ES-I3 (cell line): Measurements from ENCODE around the gene PTP4A2.
"Not testable (repeated sequence)": the region's sequence is repeated elsewhere in the genome, so short reads cannot be mapped to it uniquely, and the experiment has no call there.

Experiments
- H3K36me3 ChIP-seq: 2 replicates; pipeline ENCODE4 v1.6.1; 2013; ENCODE audit warnings: mild to moderate bottlenecking, low read length, control low read depth, moderate library complexity; ENCODE audit not compliant: insufficient read depth
- H3K4me1 ChIP-seq: 2 replicates; pipeline ENCODE4 v1.6.1; 2013; ENCODE audit warnings: mild to moderate bottlenecking, control low read depth, low read length; ENCODE audit not compliant: insufficient read depth
- H3K9ac ChIP-seq: 2 replicates; pipeline ENCODE4 v1.6.1; 2013; ENCODE audit warnings: low read depth, mild to moderate bottlenecking, low read length, moderate library complexity
- H3K9me3 ChIP-seq: 2 replicates; pipeline ENCODE4 v1.6.1; 2013; ENCODE audit warnings: mild to moderate bottlenecking, low read length, moderate library complexity; ENCODE audit not compliant: control insufficient read depth, insufficient read depth

PTP4A2 gene

DNA sequence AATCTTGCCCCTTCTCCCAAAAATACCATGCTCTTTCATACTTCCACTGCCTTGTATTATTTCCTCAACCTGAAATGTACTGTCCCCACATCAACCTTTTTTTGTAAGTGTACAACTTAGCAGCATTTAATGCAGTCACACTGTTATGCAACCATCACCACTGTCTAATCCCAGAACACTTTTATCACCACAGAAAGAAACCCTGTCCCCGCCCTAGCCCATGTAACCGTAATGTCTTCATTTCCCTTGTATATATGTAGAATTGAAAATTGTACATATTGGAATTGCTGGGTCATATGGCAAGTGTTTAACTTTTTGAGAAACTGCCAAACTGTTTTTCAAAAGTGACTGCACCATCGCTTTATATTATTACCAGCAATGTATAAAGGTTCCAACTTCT, 37.4 kb downstream of the PTP4A2 start:
- H3K9ac ChIP-seq = no peak overlapping the region
- H3K9me3 ChIP-seq = no peaks in the 10 kb centered on the region; the same call in 1 of the 2 replicates
- H3K36me3 ChIP-seq = peaks cover 3% of the 10 kb centered on the region; the same call in 1 of the 2 replicates
- H3K4me1 ChIP-seq = no peaks in the 10 kb centered on the region

DNA sequence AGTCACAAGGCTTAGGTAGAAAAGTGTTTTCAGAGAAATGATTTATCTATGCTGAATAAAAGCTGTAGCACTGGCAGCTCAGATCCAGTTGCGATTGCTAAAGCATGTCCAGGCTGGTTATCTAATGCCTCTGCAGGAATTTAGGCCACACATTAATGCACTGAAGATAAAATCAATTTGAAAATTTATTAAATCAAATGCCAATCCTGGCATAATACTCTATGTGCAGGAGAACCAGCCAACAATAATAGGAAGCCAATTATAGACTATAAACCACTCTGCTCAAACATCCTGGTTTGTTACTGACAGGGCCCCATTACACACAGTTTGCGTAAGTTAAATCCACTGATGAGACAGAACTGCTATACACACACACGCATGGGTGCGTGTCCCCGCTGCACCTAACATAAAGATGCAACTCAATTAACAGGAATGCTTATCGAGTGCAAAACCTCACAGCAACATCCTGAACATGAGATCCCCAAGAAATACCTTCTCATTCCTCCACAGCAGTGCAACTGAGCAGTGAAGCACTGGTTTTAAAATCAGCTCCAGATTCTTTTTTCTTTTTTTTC, 40.6 kb downstream of the PTP4A2 start:
- Histone ChIP-seq H3K9me3 (no peaks in the 10 kb centered on the region; the same call in 1 of the 2 replicates), H3K36me3 (no peaks in the 10 kb centered on the region), H3K9ac (no peak overlapping the region), H3K4me1 (no peaks in the 10 kb centered on the region)

DNA sequence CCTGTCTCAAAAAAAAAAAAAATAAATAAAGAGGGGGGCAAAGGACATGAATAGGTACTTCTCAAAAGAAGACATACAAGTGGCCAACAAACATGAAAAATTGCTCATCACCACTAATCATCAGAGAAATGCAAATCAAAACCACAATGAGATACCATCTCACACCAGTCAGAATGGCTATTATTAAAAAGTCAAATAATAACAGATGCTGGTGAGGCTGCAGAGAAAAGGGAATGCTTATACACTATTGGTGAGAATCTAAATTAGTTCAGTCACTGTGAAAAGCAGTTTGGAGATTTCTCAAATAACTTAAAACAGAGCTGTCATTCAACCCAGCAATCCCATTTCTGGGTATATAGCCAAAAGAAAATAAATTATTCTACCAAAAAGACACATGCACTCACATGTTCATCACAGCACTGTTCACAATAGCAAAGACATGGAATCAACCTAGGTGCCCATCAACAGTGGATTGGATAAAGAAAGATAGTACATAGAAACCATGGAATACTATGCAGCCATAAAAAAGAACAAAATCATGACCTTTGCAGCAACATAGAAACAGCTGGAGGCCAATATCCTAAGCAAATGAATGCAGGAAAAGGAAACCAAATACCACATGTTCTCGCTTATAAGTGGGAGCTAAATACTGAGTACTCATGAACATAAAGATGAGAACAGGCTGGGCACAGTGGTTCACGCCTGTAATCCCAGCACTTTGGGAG, 42.5 kb downstream of the PTP4A2 start:
- H3K4me1 ChIP-seq, H3K36me3 ChIP-seq, H3K9me3 ChIP-seq, H3K9ac ChIP-seq: not testable (repeated sequence)

DNA sequence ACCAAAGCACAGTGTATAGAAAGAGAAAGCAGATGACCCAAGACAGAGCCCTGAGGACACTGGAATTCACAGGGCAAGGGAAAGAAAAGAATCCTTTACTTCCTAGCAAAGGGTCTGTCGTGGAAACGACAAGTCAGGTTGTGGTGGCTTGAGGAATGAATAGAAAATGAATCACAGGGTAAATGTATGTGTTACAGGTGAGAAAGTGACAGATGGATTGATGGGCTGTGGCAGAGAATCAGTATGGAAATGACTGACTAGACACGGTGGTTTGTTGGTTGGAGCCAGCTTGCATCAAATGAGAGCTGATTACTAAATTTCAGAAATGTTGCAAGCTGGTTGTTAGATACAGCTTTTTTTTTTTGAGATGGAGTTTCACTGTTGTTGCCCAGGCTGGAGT, 46.9 kb downstream of the PTP4A2 start:
- Histone ChIP-seq H3K36me3 (no peaks in the 10 kb centered on the region), H3K9ac (no peak overlapping the region), H3K9me3 (no peaks in the 10 kb centered on the region), H3K4me1 (peaks cover 6% of the 10 kb centered on the region; the same call in 1 of the 2 replicates)

DNA sequence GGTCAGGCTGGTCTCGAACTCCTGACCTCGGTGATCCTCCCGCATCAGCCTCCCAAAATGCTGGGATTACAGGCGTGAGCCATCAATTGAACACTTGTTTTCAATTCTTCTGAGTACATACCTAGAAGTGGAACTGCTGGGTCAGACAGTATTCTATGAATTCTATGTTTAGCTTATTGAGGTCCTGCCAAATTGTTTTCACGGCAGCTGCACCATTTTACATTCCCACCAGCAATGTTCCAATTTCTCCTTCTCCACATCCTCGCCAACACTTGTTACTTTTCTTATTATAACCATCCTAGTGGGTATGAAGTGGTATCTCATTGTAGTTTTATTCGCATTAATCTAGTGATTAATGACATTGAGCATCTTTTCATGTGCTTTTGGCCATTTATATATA, 49.9 kb downstream of the PTP4A2 start:
- Histone ChIP-seq H3K4me1 (peaks cover 6% of the 10 kb centered on the region; the same call in 1 of the 2 replicates), H3K9ac (no peak overlapping the region), H3K9me3 (no peaks in the 10 kb centered on the region), H3K36me3 (no peaks in the 10 kb centered on the region)

DNA sequence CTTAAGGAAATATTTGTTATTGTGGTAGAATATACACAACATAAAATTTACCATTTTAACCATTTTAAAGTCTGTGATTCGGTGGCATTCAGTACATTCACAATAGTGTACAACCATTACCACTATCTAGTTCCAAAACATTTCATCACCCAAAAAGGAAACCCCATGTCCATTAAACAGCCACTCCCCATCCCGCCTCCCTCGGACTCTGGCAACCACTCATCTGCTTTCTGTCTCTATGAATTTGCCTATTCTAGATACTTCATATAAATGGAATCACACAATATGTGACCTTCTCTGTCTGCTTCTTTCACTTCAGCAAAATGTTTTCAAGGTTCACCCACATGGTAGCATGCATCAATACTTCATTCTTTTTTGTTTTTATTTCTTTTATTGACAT, 51.3 kb downstream of the PTP4A2 start:
- H3K9me3 ChIP-seq = no peaks in the 10 kb centered on the region
- peaks cover 6% of the 10 kb centered on the region; the same call in 1 of the 2 replicates for H3K4me1 ChIP-seq
- H3K36me3 ChIP-seq = no peaks in the 10 kb centered on the region
- H3K9ac ChIP-seq = no peak overlapping the region

DNA sequence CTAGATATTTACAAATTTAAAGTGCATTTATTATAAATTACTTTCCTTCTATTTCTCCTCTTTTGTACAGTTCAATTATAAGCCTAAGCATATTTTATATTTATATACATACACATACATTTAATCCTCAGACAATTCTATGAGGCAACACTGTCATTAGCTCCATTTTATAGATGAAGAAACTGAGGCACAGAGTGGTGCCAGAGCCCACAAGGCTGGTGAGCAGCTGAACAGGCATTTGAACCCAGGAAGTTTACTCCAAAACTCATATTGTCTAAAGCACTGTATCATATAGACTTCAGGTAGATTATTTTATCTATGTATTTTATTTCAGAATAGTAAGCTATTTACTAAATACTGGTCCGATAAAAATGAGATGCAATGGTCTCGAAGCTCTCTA, 52.3 kb downstream of the PTP4A2 start:
- no peaks in the 10 kb centered on the region for H3K9me3 ChIP-seq
- H3K36me3 ChIP-seq = no peaks in the 10 kb centered on the region
- H3K4me1 ChIP-seq = peaks cover 6% of the 10 kb centered on the region; the same call in 1 of the 2 replicates
- H3K9ac ChIP-seq = no peak overlapping the region

DNA sequence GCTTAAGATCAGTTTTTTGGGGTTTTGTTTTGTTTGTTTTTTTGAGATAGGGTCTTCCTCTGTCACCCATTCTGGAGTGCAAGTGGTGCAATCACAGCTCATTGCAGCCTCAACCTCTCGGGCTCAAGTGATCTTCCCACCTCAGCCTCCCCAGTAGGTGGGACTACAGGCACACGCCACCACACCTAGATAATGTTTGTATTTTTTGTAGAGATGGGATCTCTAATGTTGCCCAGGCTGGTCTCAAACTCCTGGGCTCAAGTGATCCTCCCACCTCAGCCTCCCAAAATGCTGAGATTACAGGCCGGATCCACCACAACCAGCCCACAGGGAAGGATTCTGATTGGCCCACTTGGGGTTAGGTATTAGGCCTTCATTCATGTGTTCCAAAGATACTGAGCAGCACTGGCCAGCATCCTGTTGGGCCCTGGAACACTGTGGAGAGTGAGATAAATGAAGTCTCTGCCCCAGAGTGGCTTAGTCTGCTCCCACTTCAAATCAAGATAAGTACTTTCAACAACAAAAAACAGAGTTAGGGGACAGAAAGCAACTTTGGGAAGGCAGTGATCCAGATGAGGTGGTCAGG, 54.7 kb downstream of the PTP4A2 start:
- H3K4me1 ChIP-seq = no peaks in the 10 kb centered on the region; the same call in 1 of the 2 replicates
- H3K9ac ChIP-seq = no peak overlapping the region
- no peaks in the 10 kb centered on the region for H3K9me3 ChIP-seq
- no peaks in the 10 kb centered on the region for H3K36me3 ChIP-seq

DNA sequence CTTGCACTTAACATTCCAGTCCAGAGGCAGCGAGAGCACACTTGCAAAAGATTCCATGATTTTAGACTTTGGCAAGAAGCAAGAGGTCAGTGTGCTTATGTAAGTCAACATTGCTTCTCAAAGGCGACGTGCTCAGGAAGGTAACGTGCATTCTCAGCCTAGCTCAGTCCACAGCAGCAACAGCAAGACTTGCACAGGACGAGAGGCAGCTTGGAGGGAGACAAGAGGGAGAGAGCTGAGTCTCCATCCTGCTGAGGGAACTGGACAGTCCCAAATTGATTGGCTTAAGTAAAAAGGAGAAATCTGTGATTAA, 56.5 kb downstream of the PTP4A2 start:
- no peak overlapping the region for H3K9ac ChIP-seq
- no peaks in the 10 kb centered on the region for H3K9me3 ChIP-seq
- no peaks in the 10 kb centered on the region for H3K36me3 ChIP-seq
- no peaks in the 10 kb centered on the region; the same call in 1 of the 2 replicates for H3K4me1 ChIP-seq

DNA sequence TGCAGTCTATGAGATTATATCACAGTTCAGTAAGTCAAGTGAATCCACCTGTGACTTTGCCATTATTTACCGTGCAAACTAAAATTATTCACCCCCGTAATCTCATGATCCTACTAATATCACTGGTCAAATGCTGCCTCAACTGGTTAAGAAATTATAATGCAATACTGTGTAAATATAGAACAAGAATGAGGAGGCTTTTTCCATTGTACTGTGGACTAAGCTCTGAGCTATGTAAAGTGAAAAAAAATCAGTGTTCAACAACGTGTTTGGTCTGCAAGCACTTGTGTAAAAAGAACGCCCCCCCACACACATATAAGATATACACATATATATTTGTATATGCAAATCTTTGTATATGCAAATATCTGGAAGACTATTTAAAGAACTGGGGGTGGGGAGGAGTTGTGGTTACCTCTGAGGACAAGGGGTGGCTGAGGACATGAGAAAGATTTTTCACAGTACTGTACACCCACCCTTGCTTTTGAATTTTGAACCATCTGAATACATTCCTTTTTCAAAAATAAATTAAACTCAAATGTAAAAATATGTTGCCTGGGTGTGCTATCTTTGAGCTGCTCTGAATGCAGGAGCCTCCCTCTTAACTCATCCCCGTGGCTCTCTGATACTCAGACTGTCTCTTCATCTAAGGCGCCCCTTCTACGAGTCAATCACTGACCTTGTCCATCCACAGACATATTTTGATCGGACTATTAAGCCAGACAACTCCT, 57.0 kb downstream of the PTP4A2 start:
- Histone ChIP-seq H3K9ac (no peak overlapping the region), H3K4me1 (no peaks in the 10 kb centered on the region; the same call in 1 of the 2 replicates), H3K9me3 (no peaks in the 10 kb centered on the region), H3K36me3 (no peaks in the 10 kb centered on the region)

DNA sequence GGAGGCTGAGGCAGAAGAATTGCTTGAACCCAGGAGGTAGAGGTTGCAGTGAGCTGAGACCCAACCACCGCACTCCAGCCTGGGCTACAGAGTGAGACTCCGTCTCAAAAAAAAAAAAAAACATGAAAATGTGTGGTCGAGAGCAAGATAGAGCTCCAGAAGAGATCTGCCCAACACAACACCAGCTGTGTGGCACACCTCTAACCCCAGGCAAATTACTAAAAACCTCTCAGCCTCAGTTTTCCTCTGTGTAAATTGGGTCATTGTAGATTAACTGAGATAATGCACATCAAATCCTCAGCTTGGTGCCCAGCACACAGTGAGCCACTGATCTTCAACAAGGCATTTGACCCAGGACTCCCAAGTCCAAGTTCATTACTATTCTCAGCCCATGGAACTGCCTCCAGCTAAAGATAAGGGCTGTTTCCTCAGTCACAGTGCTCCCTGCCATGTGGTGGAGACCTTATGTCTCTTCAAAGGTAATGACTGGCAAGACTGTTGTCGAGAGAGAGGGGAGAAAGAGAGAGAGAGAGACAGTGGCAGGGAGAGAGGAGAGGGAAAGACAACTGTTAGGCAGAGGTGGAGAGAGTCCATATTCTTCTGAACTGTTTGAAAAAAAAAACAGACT, 58.1 kb downstream of the PTP4A2 start:
- Histone ChIP-seq H3K4me1 (no peaks in the 10 kb centered on the region; the same call in 1 of the 2 replicates), H3K9me3 (no peaks in the 10 kb centered on the region), H3K9ac (no peak overlapping the region), H3K36me3 (no peaks in the 10 kb centered on the region)

DNA sequence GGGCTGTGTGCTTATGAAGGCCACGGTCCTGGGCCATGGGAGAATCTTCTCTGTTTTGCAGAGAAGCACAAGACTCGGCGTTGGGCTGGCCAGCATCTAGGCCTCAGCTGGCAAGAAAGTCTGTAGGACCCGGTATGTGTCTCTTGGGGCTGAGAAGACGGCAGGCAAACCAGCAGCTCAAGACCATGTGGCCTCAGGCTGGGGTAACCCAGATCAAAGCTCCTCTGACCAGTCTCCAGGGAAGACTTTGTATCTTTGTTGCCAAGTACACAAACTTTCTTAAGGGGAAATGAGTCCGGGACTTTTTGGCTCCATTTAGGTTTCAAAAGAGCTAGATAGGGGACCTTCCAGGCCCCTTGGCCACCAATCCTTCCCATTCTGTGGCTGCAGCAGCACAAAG, 60.1 kb downstream of the PTP4A2 start:
- Histone ChIP-seq H3K36me3 (no peaks in the 10 kb centered on the region), H3K9me3 (no peaks in the 10 kb centered on the region), H3K4me1 (no peaks in the 10 kb centered on the region; the same call in 1 of the 2 replicates), H3K9ac (no peak overlapping the region)

DNA sequence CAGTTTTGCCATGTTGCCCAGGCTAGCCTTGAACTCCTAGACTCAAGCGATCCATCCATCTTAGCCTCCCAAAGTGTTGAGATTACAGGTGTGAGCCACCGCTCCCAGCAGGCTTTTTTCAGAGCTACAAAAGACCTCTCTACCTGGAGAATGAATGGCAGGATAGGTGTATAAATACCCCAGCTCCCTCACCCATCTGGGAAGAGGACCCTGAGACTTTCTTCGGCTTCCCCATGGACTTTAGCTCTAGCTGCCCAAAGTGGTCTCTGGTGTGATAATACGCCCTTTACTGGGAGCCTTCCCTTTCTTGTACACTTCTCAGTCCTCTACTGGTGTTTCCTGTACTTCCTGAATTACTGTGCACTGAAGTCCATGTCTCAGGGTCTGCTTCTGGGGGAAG, 60.6 kb downstream of the PTP4A2 start:
- Histone ChIP-seq H3K9me3 (no peaks in the 10 kb centered on the region), H3K36me3 (no peaks in the 10 kb centered on the region), H3K4me1 (no peaks in the 10 kb centered on the region; the same call in 1 of the 2 replicates), H3K9ac (no peak overlapping the region)

DNA sequence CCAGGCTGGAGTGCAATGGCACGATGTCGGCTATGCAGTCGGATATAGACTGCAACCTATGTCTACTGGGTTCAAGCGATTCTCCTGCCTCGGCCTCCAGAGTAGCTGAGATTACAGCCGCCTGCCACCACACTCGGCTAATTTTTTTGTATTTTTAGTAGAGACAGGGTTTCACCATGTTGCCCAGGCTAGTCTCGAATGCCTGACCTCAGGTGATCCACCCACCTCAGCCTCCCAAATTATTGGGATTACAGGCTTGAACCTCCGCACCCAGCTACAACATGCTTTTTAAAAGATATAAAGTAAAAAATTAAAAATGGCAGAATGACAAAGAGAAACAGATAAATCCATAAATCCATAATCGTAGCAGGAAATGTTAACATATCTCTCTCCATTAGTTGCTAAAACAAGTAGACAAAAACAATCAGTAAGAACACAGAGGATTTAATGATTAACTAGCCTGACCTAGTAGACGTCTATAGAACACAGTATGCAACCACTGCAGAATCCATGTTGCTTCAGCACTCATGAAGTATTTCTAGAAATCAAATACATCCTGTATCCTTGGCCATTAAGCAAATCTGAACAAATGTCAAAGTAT, 62.4 kb downstream of the PTP4A2 start:
- H3K9ac ChIP-seq = no peak overlapping the region
- H3K4me1 ChIP-seq = no peaks in the 10 kb centered on the region
- no peaks in the 10 kb centered on the region for H3K9me3 ChIP-seq

More for the DNA sequence above, 62.4 kb downstream of the PTP4A2 start:
- H3K36me3 ChIP-seq = no peaks in the 10 kb centered on the region
